OCI-LY3 (cell line): Measurements from ENCODE around the gene MYH15.

Experiments
- EZH2phosphoT487 ChIP-seq: fragments of 200-600 bp; shearing (Covaris generic); IDR thresholded peaks from 2 replicates; pipeline ENCODE4 v1.6.1; 2018; ENCODE audit warnings: antibody characterized with exemption, mixed run types, low read depth
- TF ChIP-seq, protein P1 (sequence below): fragments of 200-600, 300-600 bp; sonication (generic); IDR thresholded peaks from 2 replicates; pipeline ENCODE4 v1.5.1; 2014; ENCODE audit warnings: antibody characterized with exemption, low read length, low read depth

GRCh38 chr3:108352176-108352575 lies 158.2 kb downstream of the MYH15 start:
- TF ChIP-seq, protein P1, sequence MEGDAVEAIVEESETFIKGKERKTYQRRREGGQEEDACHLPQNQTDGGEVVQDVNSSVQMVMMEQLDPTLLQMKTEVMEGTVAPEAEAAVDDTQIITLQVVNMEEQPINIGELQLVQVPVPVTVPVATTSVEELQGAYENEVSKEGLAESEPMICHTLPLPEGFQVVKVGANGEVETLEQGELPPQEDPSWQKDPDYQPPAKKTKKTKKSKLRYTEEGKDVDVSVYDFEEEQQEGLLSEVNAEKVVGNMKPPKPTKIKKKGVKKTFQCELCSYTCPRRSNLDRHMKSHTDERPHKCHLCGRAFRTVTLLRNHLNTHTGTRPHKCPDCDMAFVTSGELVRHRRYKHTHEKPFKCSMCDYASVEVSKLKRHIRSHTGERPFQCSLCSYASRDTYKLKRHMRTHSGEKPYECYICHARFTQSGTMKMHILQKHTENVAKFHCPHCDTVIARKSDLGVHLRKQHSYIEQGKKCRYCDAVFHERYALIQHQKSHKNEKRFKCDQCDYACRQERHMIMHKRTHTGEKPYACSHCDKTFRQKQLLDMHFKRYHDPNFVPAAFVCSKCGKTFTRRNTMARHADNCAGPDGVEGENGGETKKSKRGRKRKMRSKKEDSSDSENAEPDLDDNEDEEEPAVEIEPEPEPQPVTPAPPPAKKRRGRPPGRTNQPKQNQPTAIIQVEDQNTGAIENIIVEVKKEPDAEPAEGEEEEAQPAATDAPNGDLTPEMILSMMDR: no peak
- no peak for TF ChIP-seq EZH2phosphoT487
